PC-3 (cell line): ENCODE measurements around the gene ZBED6.
"Not testable (repeated sequence)": the region's sequence is repeated elsewhere in the genome, so short reads cannot be mapped to it uniquely, and the experiment has no call there.

Source experiments
- EZH2 ChIP-seq: fragments of 300-600 bp; sonication (generic); IDR thresholded peaks from one replicate; pipeline ENCODE4 v1.6.1; 2017; ENCODE audit warnings: antibody characterized with exemption, mild to moderate bottlenecking, low read length; ENCODE audit not compliant: unreplicated experiment
- TF ChIP-seq, protein P1 (sequence below): fragments of 300-600 bp; sonication (generic); conservative IDR thresholded peaks from 2 replicates; pipeline ENCODE4 v1.5.1; 2017; ENCODE audit warnings: antibody characterized with exemption, low read depth, mild to moderate bottlenecking, low read length

DNA sequence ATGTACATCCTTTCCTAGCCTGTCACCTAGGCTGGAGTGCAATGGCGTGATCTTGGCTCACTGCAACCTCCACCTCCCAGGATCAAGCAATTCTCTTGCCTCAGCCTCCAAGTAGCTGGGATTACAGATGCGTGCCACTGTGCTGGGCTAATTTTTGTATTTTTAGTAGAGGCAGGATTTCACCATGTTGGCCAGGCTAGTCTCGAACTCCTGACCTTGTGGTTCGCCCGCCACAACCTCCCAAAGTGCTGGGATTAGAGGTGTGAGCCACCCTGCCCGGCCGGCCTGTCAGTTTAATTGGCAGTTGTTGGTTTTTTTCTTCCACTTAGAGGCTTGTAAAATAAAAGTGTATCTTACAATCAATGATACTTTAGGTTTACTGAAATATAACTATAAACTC, 1.9 kb upstream of the ZBED6 start:
- TF ChIP-seq, protein P1, sequence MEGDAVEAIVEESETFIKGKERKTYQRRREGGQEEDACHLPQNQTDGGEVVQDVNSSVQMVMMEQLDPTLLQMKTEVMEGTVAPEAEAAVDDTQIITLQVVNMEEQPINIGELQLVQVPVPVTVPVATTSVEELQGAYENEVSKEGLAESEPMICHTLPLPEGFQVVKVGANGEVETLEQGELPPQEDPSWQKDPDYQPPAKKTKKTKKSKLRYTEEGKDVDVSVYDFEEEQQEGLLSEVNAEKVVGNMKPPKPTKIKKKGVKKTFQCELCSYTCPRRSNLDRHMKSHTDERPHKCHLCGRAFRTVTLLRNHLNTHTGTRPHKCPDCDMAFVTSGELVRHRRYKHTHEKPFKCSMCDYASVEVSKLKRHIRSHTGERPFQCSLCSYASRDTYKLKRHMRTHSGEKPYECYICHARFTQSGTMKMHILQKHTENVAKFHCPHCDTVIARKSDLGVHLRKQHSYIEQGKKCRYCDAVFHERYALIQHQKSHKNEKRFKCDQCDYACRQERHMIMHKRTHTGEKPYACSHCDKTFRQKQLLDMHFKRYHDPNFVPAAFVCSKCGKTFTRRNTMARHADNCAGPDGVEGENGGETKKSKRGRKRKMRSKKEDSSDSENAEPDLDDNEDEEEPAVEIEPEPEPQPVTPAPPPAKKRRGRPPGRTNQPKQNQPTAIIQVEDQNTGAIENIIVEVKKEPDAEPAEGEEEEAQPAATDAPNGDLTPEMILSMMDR: not testable (repeated sequence)
- TF ChIP-seq EZH2: not testable (repeated sequence)
